HUES64 (cell line): ENCODE data around the gene GLI3.
A peak's percentile ranks its signal among the peaks of the same experiment; 100 is the strongest.

Experiments
- H3K27ac ChIP-seq: 2 replicates; pipeline ENCODE4 v1.7.0; 2013; ENCODE audit warnings: low read depth, low read length, inconsistent platforms
- H3K27me3 ChIP-seq: 2 replicates; pipeline ENCODE4 v1.6.1; 2013; ENCODE audit warnings: mild to moderate bottlenecking, low read length; ENCODE audit not compliant: insufficient read depth
- H3K36me3 ChIP-seq: 2 replicates; pipeline ENCODE4 v1.6.1; 2013; ENCODE audit warnings: mild to moderate bottlenecking, low read length; ENCODE audit not compliant: insufficient read depth
- H3K4me1 ChIP-seq: 2 replicates; pipeline ENCODE4 v1.6.1; 2013; ENCODE audit warnings: mild to moderate bottlenecking, low read length, moderate library complexity; ENCODE audit not compliant: insufficient read depth
- H3K4me3 ChIP-seq: 2 replicates; pipeline ENCODE4 v1.5.1; 2013; ENCODE audit warnings: mild to moderate bottlenecking, low read length, moderate library complexity
- H3K9ac ChIP-seq: 2 replicates; pipeline ENCODE4 v1.6.1; 2013; ENCODE audit warnings: mild to moderate bottlenecking, low read depth, low read length
- H3K9me3 ChIP-seq: 2 replicates; pipeline ENCODE4 v1.6.1; 2013; ENCODE audit warnings: low read depth, low read length; ENCODE audit not compliant: insufficient read depth
- WGBS: fragments of 150-250, 120-280 bp; methylation state at CpG from one replicate; pipeline ENCODE4 v1.1.7; 2013; ENCODE audit warnings: missing lambda C conversion rate; 5-methylcytosine and 5-hydroxymethylcytosine counted together

The GLI3 gene

GRCh38 chr7:42080841-42081586 lies 156.0 kb downstream of the GLI3 start:
- Histone ChIP-seq H3K4me1 (peaks cover 8% of the 10 kb centered on the region; the same call in 1 of the 2 replicates), H3K4me3 (no peak overlapping the region), H3K36me3 (peaks cover 3% of the 10 kb centered on the region; the same call in 1 of the 2 replicates), H3K27me3 (peaks cover 5% of the 10 kb centered on the region; the same call in 1 of the 2 replicates), H3K9me3 (no peaks in the 10 kb centered on the region), H3K27ac (no peak overlapping the region), H3K9ac (no peak overlapping the region)
- 93% methylated on average over 15 of the region's 15 CpGs for WGBS

- H3K36me3 ChIP-seq: peaks cover 16% of the 10 kb centered on the region; the same call in 1 of the 2 replicates
- H3K4me3 ChIP-seq: no peak overlapping the region
- WGBS: 95% methylated on average over 9 of the region's 9 CpGs
- H3K27ac ChIP-seq: no peak overlapping the region
- no peak overlapping the region for H3K9ac ChIP-seq
- peaks cover 24% of the 10 kb centered on the region for H3K4me1 ChIP-seq
- H3K9me3 ChIP-seq: no peaks in the 10 kb centered on the region
- H3K27me3 ChIP-seq: no peaks in the 10 kb centered on the region
Observed at GRCh38 chr7:42077271-42078135, 159.5 kb downstream of the GLI3 start.

- 87% methylated on average over 1 of the region's 2 CpGs for WGBS
- no peaks in the 10 kb centered on the region for H3K27me3 ChIP-seq
Observed at GRCh38 chr7:42076870-42077269, 160.1 kb downstream of the GLI3 start.

GRCh38 chr7:42075418-42075817 lies 161.6 kb downstream of the GLI3 start:
- Histone ChIP-seq H3K36me3 (peaks cover 16% of the 10 kb centered on the region; the same call in 1 of the 2 replicates), H3K9ac (no peak overlapping the region), H3K4me3 (no peak overlapping the region), H3K27me3 (no peaks in the 10 kb centered on the region), H3K4me1 (peaks cover 30% of the 10 kb centered on the region), H3K27ac (no peak overlapping the region), H3K9me3 (no peaks in the 10 kb centered on the region)

More at GRCh38 chr7:42076870-42077269, 160.1 kb downstream of the GLI3 start:
- Histone ChIP-seq H3K4me3 (no peak overlapping the region), H3K4me1 (peaks cover 24% of the 10 kb centered on the region), H3K9me3 (no peaks in the 10 kb centered on the region), H3K36me3 (peaks cover 16% of the 10 kb centered on the region; the same call in 1 of the 2 replicates), H3K9ac (no peak overlapping the region), H3K27ac (no peak overlapping the region)

GRCh38 chr7:42074076-42074475 lies 162.9 kb downstream of the GLI3 start:
- Histone ChIP-seq H3K4me1 (peaks cover 42% of the 10 kb centered on the region), H3K9me3 (no peaks in the 10 kb centered on the region), H3K27ac (no peak overlapping the region), H3K9ac (no peak overlapping the region), H3K27me3 (no peaks in the 10 kb centered on the region), H3K4me3 (no peak overlapping the region), H3K36me3 (peaks cover 13% of the 10 kb centered on the region; the same call in 1 of the 2 replicates)
- 95% methylated on average over 4 of the region's 4 CpGs for WGBS

GRCh38 chr7:42071372-42072261 lies 165.4 kb downstream of the GLI3 start:
- WGBS: 93% methylated on average over 7 of the region's 8 CpGs
- Histone ChIP-seq H3K4me3 (no peak overlapping the region), H3K27ac (no peak overlapping the region), H3K9me3 (no peaks in the 10 kb centered on the region), H3K36me3 (peaks cover 13% of the 10 kb centered on the region; the same call in 1 of the 2 replicates), H3K9ac (no peak overlapping the region), H3K4me1 (peaks cover 67% of the 10 kb centered on the region), H3K27me3 (no peaks in the 10 kb centered on the region)

GRCh38 chr7:42070068-42070467 lies 166.9 kb downstream of the GLI3 start:
- peaks cover 6% of the 10 kb centered on the region; the same call in 1 of the 2 replicates for H3K36me3 ChIP-seq
- no peak overlapping the region for H3K4me3 ChIP-seq
- no peaks in the 10 kb centered on the region for H3K27me3 ChIP-seq
- no peaks in the 10 kb centered on the region for H3K9me3 ChIP-seq
- no peak overlapping the region for H3K9ac ChIP-seq
- H3K27ac ChIP-seq: no peak overlapping the region
- peaks cover 82% of the 10 kb centered on the region for H3K4me1 ChIP-seq
- WGBS: 94% methylated on average over 2 of the region's 2 CpGs

GRCh38 chr7:42069590-42069989 lies 167.4 kb downstream of the GLI3 start:
- WGBS: 59% methylated on average over 1 of the region's 1 CpG
- Histone ChIP-seq H3K27me3 (no peaks in the 10 kb centered on the region), H3K9ac (no peak overlapping the region), H3K4me3 (no peak overlapping the region), H3K36me3 (peaks cover 2% of the 10 kb centered on the region; the same call in 1 of the 2 replicates), H3K9me3 (no peaks in the 10 kb centered on the region), H3K27ac (no peak overlapping the region), H3K4me1 (peaks cover 86% of the 10 kb centered on the region)

- H3K36me3 ChIP-seq: no peaks in the 10 kb centered on the region; the same call in 1 of the 2 replicates
- no peak overlapping the region; the same call in 1 of the 2 replicates for H3K4me3 ChIP-seq
- H3K27ac ChIP-seq: peak overlapping the region; percentile 14; the same call in 1 of the 2 replicates
- H3K9me3 ChIP-seq: no peaks in the 10 kb centered on the region
- no peak overlapping the region for H3K9ac ChIP-seq
- 66% methylated on average over 11 of the region's 11 CpGs for WGBS
- H3K4me1 ChIP-seq: peaks cover 84% of the 10 kb centered on the region
- H3K27me3 ChIP-seq: no peaks in the 10 kb centered on the region
Observed at GRCh38 chr7:42068554-42069280, 168.3 kb downstream of the GLI3 start.

- Histone ChIP-seq H3K36me3 (no peaks in the 10 kb centered on the region; the same call in 1 of the 2 replicates), H3K9ac (no peak overlapping the region; the same call in 1 of the 2 replicates), H3K4me3 (peak overlapping the region; percentile 17), H3K9me3 (no peaks in the 10 kb centered on the region), H3K27me3 (no peaks in the 10 kb centered on the region), H3K27ac (peak overlapping the region; percentile 69), H3K4me1 (peaks cover 60% of the 10 kb centered on the region)
- WGBS: 48% methylated on average over 6 of the region's 7 CpGs
Observed at GRCh38 chr7:42065942-42066341, 171.1 kb downstream of the GLI3 start.
